Peyer's patch (tissue), 4 donors: ENCODE measurements around the gene SCAF4. TPM values are rescaled to one million over a fixed set of nuclear protein-coding genes. Genes with fewer than 3 reads are reported as not detected.

Source experiments
- DNase-seq, 3 donors: peaks; one replicate each; pipeline ENCODE4 v3.0.0-alpha.2; 2017 to 2019
- H3K27ac ChIP-seq, 4 donors: fragments of 200-600 bp; sonication (generic); one replicate each; pipeline ENCODE4 v1.5.1; 2016 to 2019
- H3K27me3 ChIP-seq, 2 donors: fragments of 200-600 bp; sonication (generic); one replicate each; pipeline ENCODE4 v1.5.1; 2019
- H3K36me3 ChIP-seq, 3 donors: fragments of 200-600 bp; sonication (generic); one replicate each; pipeline ENCODE4 v1.5.1; 2016 to 2019
- H3K4me1 ChIP-seq, 4 donors: fragments of 200-600 bp; sonication (generic); one replicate each; pipeline ENCODE4 v1.5.1; 2016 to 2019
- H3K4me3 ChIP-seq, 4 donors: fragments of 200-600 bp; sonication (generic); 1 replicate in 3 of 4; 2 replicates in 1 of 4; pipeline ENCODE4 v1.5.1; 2016 to 2019; ENCODE audit warnings: mild to moderate bottlenecking in 1 of 4
- H3K9me3 ChIP-seq, 4 donors: fragments of 200-600 bp; sonication (generic); one replicate each; pipeline ENCODE4 v1.5.1; 2016 to 2019; ENCODE audit warnings: mild to moderate bottlenecking in 1 of 4
- CTCF ChIP-seq, 6 experiments: fragments of 450-650 bp in 4 of 6; fragments of 200-600 bp in 2 of 6; sonication (generic) in 1 of 6; IDR thresholded peaks; one replicate each; pipeline ENCODE4 v1.5.1; 2017 to 2019; ENCODE audit warnings: antibody characterized with exemption in 6 of 6, mild to moderate bottlenecking in 3 of 6, moderate library complexity in 1 of 6
- POLR2A ChIP-seq, 2 donors: fragments of 450-650 bp; IDR thresholded peaks; one replicate each; pipeline ENCODE4 v1.5.1; 2017; ENCODE audit warnings: antibody characterized with exemption in 2 of 2, mild to moderate bottlenecking in 2 of 2, moderate library complexity in 2 of 2
- total RNA-seq, 4 donors: library from RNA; depleted of rRNA; stranded (reverse); fragments of >200 nt; gene quantifications; one replicate each; pipeline ENCODE4 v1.1.0, GENCODE V29; 2016

Gene SCAF4, protein sequence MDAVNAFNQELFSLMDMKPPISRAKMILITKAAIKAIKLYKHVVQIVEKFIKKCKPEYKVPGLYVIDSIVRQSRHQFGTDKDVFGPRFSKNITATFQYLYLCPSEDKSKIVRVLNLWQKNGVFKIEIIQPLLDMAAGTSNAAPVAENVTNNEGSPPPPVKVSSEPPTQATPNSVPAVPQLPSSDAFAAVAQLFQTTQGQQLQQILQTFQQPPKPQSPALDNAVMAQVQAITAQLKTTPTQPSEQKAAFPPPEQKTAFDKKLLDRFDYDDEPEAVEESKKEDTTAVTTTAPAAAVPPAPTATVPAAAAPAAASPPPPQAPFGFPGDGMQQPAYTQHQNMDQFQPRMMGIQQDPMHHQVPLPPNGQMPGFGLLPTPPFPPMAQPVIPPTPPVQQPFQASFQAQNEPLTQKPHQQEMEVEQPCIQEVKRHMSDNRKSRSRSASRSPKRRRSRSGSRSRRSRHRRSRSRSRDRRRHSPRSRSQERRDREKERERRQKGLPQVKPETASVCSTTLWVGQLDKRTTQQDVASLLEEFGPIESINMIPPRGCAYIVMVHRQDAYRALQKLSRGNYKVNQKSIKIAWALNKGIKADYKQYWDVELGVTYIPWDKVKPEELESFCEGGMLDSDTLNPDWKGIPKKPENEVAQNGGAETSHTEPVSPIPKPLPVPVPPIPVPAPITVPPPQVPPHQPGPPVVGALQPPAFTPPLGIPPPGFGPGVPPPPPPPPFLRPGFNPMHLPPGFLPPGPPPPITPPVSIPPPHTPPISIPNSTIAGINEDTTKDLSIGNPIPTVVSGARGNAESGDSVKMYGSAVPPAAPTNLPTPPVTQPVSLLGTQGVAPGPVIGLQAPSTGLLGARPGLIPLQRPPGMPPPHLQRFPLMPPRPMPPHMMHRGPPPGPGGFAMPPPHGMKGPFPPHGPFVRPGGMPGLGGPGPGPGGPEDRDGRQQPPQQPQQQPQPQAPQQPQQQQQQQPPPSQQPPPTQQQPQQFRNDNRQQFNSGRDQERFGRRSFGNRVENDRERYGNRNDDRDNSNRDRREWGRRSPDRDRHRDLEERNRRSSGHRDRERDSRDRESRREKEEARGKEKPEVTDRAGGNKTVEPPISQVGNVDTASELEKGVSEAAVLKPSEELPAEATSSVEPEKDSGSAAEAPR
- 10 to 100 TPM; 26.4 to 33.1 (median 30.2) TPM for total RNA-seq

- Histone ChIP-seq H3K4me1 (peaks cover 0 to 46% (median 12%) of the 10 kb centered on the region in 4 donors), H3K27me3 (no peaks in the 10 kb centered on the region), H3K27ac (peak within 1 kb of the TSS; percentile 90 to 99 (median 98)), H3K36me3 (no peaks in the 10 kb centered on the region), H3K4me3 (peak within 1 kb of the TSS; percentile 71 to 100 (median 96)), H3K9me3 (no peaks in the 10 kb centered on the region)
- peak; percentile 81 to 93 for TF ChIP-seq POLR2A (IDR thresholded peaks at IDR 0.05)
- no peak for TF ChIP-seq CTCF (IDR thresholded peaks at IDR 0.05)
- DNase-seq, result peak; percentile 84 to 96 (median 95)
Observed at GRCh38 chr21:31731857-31732596, at the start of gene SCAF4. Gene SCAF4 (minus strand): TSS chr21:31732118. CDS start chr21:31731692, 426 bp downstream.

DNA sequence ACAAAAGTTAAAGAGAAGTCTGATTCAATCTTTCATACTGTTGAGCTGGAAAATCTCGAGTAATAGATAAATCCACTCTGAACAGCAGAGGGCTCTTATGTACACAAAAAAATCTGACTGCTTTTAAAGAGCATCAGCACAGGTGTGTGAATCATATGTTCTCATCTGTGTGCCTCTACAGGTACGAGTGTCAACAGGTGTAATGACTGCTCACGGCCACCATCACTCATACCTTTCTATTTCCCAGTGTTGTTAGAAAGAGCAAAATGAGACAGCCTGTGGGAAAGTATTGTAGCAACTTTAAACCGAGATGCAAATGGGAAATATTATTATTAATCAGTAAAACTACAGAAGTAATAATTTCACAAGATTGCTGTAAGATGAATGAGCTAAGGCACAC, 49.0 kb upstream of the SCAF4 start:
- TF ChIP-seq CTCF (IDR thresholded peaks at IDR 0.05) (peak in 2 of 6 experiments; percentile 11 to 29), POLR2A (IDR thresholded peaks at IDR 0.05) (no peak)
- Histone ChIP-seq H3K4me1 (no peaks in the 10 kb centered on the region), H3K27me3 (no peaks in the 10 kb centered on the region), H3K36me3 (no peaks in the 10 kb centered on the region), H3K4me3 (no peak overlapping the region), H3K9me3 (no peaks in the 10 kb centered on the region), H3K27ac (no peak overlapping the region)
- DNase-seq, result no peak

DNA sequence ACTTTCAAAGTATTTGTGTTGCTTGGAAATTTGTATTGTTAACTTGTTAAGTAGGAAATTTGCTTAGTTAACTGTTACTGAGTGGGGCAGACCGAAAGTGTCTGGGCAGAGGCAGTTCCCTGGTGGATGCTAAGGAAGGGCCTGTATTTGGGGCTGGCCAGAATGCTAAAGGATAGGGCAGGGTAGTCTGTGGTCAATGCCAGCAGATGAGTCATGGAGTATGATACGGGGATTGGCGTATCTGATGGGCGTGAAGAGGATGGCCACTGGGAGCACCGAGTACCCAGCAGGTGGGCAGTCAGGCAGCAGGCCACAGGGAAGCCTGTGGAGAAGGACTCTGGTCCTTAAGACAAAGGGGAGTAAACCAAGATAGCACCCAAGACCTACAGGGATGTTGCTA, 46.6 kb upstream of the SCAF4 start:
- H3K27me3 ChIP-seq, result no peaks in the 10 kb centered on the region
- H3K36me3 ChIP-seq, result no peaks in the 10 kb centered on the region
- peaks cover 0 to 1% (median 0%) of the 10 kb centered on the region in 4 donors for H3K4me1 ChIP-seq
- no peak overlapping the region for H3K27ac ChIP-seq
- H3K9me3 ChIP-seq, result no peaks in the 10 kb centered on the region
- DNase-seq, result no peak
- TF ChIP-seq POLR2A (IDR thresholded peaks at IDR 0.05), result no peak
- no peak for TF ChIP-seq CTCF (IDR thresholded peaks at IDR 0.05)
- H3K4me3 ChIP-seq, result no peak overlapping the region

GRCh38 chr21:31777857-31778256, 45.9 kb upstream of the SCAF4 start:
- no peak for DNase-seq
- TF ChIP-seq POLR2A (IDR thresholded peaks at IDR 0.05) (no peak), CTCF (IDR thresholded peaks at IDR 0.05) (no peak)
- Histone ChIP-seq H3K4me3 (no peak overlapping the region), H3K9me3 (no peaks in the 10 kb centered on the region), H3K27me3 (no peaks in the 10 kb centered on the region), H3K27ac (no peak overlapping the region), H3K4me1 (peaks cover 0 to 4% (median 2%) of the 10 kb centered on the region in 4 donors), H3K36me3 (no peaks in the 10 kb centered on the region)

GRCh38 chr21:31774031-31774430, 42.1 kb upstream of the SCAF4 start:
- peak overlapping the region in 1 of 4 donors; percentile 70 for H3K27ac ChIP-seq
- H3K9me3 ChIP-seq, result no peaks in the 10 kb centered on the region
- H3K4me1 ChIP-seq, result peaks cover 0 to 4% (median 2%) of the 10 kb centered on the region in 4 donors
- no peaks in the 10 kb centered on the region for H3K36me3 ChIP-seq
- TF ChIP-seq POLR2A (IDR thresholded peaks at IDR 0.05) (no peak), CTCF (IDR thresholded peaks at IDR 0.05) (no peak)
- H3K27me3 ChIP-seq, result no peaks in the 10 kb centered on the region
- DNase-seq, result no peak
- no peak overlapping the region for H3K4me3 ChIP-seq
